Osteocyte (in vitro differentiated cells): ENCODE results near the gene TMIGD3. TPM values are rescaled to one million over a fixed set of nuclear protein-coding genes. Genes with fewer than 3 reads are reported as not detected.

Experiments used
- DNase-seq: peaks from one replicate; pipeline ENCODE4 v3.0.0; 2021; ENCODE audit warnings: mixed read lengths; ENCODE audit not compliant: unreplicated experiment; ENCODE audit errors: extremely low spot score
- H3K27ac Mint-ChIP-seq: one replicate; pipeline ENCODE4 v1.8.0; 2021; ENCODE audit warnings: mild to moderate bottlenecking, mixed read lengths; ENCODE audit not compliant: unreplicated experiment
- H3K27me3 Mint-ChIP-seq: one replicate; pipeline ENCODE4 v1.8.0; 2021; ENCODE audit warnings: mixed read lengths; ENCODE audit not compliant: unreplicated experiment
- H3K36me3 Mint-ChIP-seq: one replicate; pipeline ENCODE4 v1.8.0; 2021; ENCODE audit warnings: mixed read lengths; ENCODE audit not compliant: unreplicated experiment
- H3K4me1 Mint-ChIP-seq: one replicate; pipeline ENCODE4 v1.8.0; 2021; ENCODE audit warnings: mixed read lengths; ENCODE audit not compliant: unreplicated experiment
- H3K4me3 Mint-ChIP-seq: one replicate; pipeline ENCODE4 v1.8.0; 2021; ENCODE audit warnings: mild to moderate bottlenecking, moderate library complexity, mixed read lengths; ENCODE audit not compliant: unreplicated experiment
- H3K9me3 Mint-ChIP-seq: one replicate; pipeline ENCODE4 v1.8.0; 2021; ENCODE audit warnings: mixed read lengths; ENCODE audit not compliant: unreplicated experiment
- CTCF ChIP-seq: fragments of 200-600 bp; sonication (generic); IDR thresholded peaks from 2 replicates; pipeline ENCODE4 v1.5.0; 2021; ENCODE audit warnings: antibody characterized with exemption, mild to moderate bottlenecking, moderate library complexity
- total RNA-seq: library from RNA; stranded (reverse); gene quantifications from 2 replicates; pipeline ENCODE4 v1.2.1, GENCODE V29; 2021

The TMIGD3 gene
- total RNA-seq, 1 donor from 2014 or later: not detected

GRCh38 chr1:111497592-111497991 is 5.8 kb downstream of the TMIGD3 start:
- H3K4me1 Mint-ChIP-seq: no peaks in the 10 kb centered on the region
- H3K27me3 Mint-ChIP-seq: peaks cover 65% of the 10 kb centered on the region
- H3K36me3 Mint-ChIP-seq: no peaks in the 10 kb centered on the region
- TF ChIP-seq CTCF: no peak
- peaks cover 5% of the 10 kb centered on the region for H3K9me3 Mint-ChIP-seq
- DNase-seq: peak; percentile 3
- no peak overlapping the region for H3K27ac Mint-ChIP-seq
- H3K4me3 Mint-ChIP-seq: no peak overlapping the region

DNA sequence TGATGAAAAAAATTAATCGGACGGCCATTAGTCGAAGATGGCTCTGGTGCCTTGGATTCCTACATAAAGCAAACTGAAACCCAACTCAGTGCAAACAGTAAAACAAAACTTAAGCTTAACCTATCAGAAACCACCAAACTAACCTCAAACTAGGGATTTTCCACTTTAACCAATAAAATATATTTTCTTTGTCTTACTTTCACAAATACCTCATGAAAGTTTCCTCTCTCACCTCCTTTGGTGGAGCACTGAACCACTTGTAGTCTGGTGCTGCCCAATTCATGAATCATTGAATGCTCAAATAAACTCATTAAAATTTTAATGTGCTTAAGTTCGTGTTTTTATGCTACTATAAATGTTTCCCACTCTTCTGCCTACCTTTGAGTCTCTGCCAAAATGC is 7.0 kb downstream of the TMIGD3 start:
- no peak for DNase-seq
- no peak overlapping the region for H3K4me3 Mint-ChIP-seq
- H3K4me1 Mint-ChIP-seq: no peaks in the 10 kb centered on the region
- H3K36me3 Mint-ChIP-seq: no peaks in the 10 kb centered on the region
- peaks cover 5% of the 10 kb centered on the region for H3K9me3 Mint-ChIP-seq
- TF ChIP-seq CTCF: no peak
- H3K27ac Mint-ChIP-seq: no peak overlapping the region
- peaks cover 68% of the 10 kb centered on the region for H3K27me3 Mint-ChIP-seq

DNA sequence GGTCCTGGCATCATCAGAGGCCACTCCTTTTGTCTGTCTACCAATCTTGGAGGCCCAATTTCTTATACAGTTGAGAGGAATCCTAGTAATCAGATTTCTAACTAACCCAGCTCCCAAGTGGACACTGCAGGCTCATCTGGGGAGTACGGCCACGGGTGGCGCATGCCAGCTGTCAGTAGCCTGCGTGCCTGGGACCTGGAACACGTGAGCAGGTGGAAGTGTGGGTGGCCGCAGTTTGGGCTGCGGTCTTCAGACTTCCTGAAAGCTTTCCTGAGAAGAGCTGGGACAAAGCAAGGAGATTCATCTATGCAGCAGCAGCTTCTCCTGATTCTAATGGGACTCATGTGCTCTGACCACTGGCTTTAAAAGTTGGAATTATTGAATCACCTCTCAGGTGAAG is 12.4 kb downstream of the TMIGD3 start:
- Mint-ChIP-seq H3K27ac (no peak overlapping the region), H3K4me3 (no peak overlapping the region), H3K4me1 (no peaks in the 10 kb centered on the region), H3K9me3 (no peaks in the 10 kb centered on the region), H3K36me3 (no peaks in the 10 kb centered on the region), H3K27me3 (peaks cover 41% of the 10 kb centered on the region)
- no peak for DNase-seq
- TF ChIP-seq CTCF: no peak

- no peak overlapping the region for H3K27ac Mint-ChIP-seq
- DNase-seq: no peak
- no peak overlapping the region for H3K4me3 Mint-ChIP-seq
- TF ChIP-seq CTCF: no peak
- H3K4me1 Mint-ChIP-seq: no peaks in the 10 kb centered on the region
- no peaks in the 10 kb centered on the region for H3K9me3 Mint-ChIP-seq
- no peaks in the 10 kb centered on the region for H3K36me3 Mint-ChIP-seq
- peaks cover 37% of the 10 kb centered on the region for H3K27me3 Mint-ChIP-seq
Observed at GRCh38 chr1:111490220-111490619, 13.2 kb downstream of the TMIGD3 start.

DNA sequence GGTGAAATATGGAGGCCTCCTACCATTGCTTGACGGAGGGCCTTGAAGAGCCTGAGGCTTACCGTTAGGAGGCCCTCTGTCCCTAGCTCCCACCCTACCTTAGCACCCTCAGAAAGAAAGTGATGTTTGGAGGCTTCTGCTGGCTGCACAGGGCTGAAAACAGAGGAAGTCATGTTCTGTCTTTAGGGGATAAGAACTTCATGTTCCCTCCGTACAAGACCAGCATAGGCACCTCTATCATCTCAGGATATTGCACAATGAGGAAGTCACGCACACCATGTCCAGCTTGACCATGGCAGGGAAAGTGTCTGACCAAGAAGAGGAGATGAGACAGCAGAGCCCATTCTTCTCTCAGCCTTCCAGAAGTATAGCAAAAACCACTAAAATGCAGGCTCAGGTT is 13.8 kb downstream of the TMIGD3 start:
- H3K4me3 Mint-ChIP-seq: no peak overlapping the region
- TF ChIP-seq CTCF: no peak
- H3K27me3 Mint-ChIP-seq: peaks cover 31% of the 10 kb centered on the region
- no peak overlapping the region for H3K27ac Mint-ChIP-seq
- peaks cover 4% of the 10 kb centered on the region for H3K4me1 Mint-ChIP-seq
- no peak for DNase-seq
- H3K9me3 Mint-ChIP-seq: no peaks in the 10 kb centered on the region
- no peaks in the 10 kb centered on the region for H3K36me3 Mint-ChIP-seq
